RWPE2 (cell line): ENCODE data around the gene UGT2A3.

Experiments used
- ATAC-seq: fragments of 200-7000 bp; cut with Tn5 transposase; 3 replicates; pipeline ENCODE4 v1.9.1; 2021; ENCODE audit warnings: low read depth
- DNase-seq: peaks from one replicate; pipeline ENCODE4 v3.0.0-alpha.2; 2020; ENCODE audit warnings: low spot score
- H3K27ac ChIP-seq: fragments of 450-650 bp; 2 replicates; pipeline ENCODE4 v1.5.1; 2017; ENCODE audit warnings: mild to moderate bottlenecking; ENCODE audit not compliant: poor library complexity, severe bottlenecking
- H3K27me3 ChIP-seq: fragments of 250-450 bp; sonication (Bioruptor Pico); 2 replicates; pipeline ENCODE4 v1.5.1; 2021; ENCODE audit warnings: mild to moderate bottlenecking, moderate library complexity; ENCODE audit not compliant: insufficient read depth, poor library complexity, severe bottlenecking
- H3K36me3 ChIP-seq: fragments of 250-450 bp; sonication (Bioruptor Pico); 2 replicates; pipeline ENCODE4 v1.5.1; 2020; ENCODE audit warnings: low read depth, mild to moderate bottlenecking, moderate library complexity
- H3K4me1 ChIP-seq: fragments of 250-450 bp; sonication (Bioruptor Pico); 2 replicates; pipeline ENCODE4 v1.5.1; 2021; ENCODE audit warnings: mild to moderate bottlenecking, moderate library complexity; ENCODE audit not compliant: insufficient read depth, poor library complexity, severe bottlenecking
- H3K4me3 ChIP-seq: fragments of 250-450 bp; sonication (Bioruptor Pico); 2 replicates; pipeline ENCODE4 v1.5.1; 2021; ENCODE audit warnings: mild to moderate bottlenecking, moderate library complexity; ENCODE audit not compliant: severe bottlenecking
- H3K9me3 ChIP-seq: fragments of 250-450 bp; sonication (Bioruptor Pico); 2 replicates; pipeline ENCODE4 v1.5.1; 2021; ENCODE audit warnings: mild to moderate bottlenecking, moderate library complexity; ENCODE audit not compliant: severe bottlenecking
- TF ChIP-seq, protein P1 (sequence below): fragments of 450-650 bp; IDR thresholded peaks from one replicate; pipeline ENCODE4 v1.5.1; 2017; ENCODE audit warnings: mild to moderate bottlenecking, moderate library complexity; ENCODE audit not compliant: poor library complexity, severe bottlenecking

Gene UGT2A3

DNA sequence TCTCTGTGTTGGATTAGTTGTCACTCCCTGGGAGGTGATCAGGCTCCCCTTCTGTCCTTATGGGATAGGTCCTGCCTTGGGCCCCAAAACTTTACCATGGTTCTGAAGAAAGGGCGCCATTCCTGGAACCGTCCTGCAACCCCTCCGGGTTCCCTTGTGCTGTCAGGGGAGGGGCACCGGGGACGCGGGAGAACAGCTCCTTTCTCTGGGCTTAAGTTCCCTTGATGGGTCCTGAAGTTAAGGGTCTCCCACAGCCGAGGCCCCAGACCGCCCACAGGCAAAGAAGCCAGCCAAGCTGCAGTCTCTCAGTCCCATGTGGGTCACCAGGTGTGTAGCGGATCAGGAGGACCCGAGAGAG lies 44.8 kb downstream of the UGT2A3 start:
- no peak for DNase-seq
- Histone ChIP-seq H3K27ac (no peak overlapping the region), H3K4me1 (no peaks in the 10 kb centered on the region), H3K4me3 (no peak overlapping the region), H3K9me3 (no peaks in the 10 kb centered on the region), H3K27me3 (no peaks in the 10 kb centered on the region), H3K36me3 (no peaks in the 10 kb centered on the region)
- no peak for ATAC-seq
- TF ChIP-seq, protein P1, sequence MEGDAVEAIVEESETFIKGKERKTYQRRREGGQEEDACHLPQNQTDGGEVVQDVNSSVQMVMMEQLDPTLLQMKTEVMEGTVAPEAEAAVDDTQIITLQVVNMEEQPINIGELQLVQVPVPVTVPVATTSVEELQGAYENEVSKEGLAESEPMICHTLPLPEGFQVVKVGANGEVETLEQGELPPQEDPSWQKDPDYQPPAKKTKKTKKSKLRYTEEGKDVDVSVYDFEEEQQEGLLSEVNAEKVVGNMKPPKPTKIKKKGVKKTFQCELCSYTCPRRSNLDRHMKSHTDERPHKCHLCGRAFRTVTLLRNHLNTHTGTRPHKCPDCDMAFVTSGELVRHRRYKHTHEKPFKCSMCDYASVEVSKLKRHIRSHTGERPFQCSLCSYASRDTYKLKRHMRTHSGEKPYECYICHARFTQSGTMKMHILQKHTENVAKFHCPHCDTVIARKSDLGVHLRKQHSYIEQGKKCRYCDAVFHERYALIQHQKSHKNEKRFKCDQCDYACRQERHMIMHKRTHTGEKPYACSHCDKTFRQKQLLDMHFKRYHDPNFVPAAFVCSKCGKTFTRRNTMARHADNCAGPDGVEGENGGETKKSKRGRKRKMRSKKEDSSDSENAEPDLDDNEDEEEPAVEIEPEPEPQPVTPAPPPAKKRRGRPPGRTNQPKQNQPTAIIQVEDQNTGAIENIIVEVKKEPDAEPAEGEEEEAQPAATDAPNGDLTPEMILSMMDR = no peak

DNA sequence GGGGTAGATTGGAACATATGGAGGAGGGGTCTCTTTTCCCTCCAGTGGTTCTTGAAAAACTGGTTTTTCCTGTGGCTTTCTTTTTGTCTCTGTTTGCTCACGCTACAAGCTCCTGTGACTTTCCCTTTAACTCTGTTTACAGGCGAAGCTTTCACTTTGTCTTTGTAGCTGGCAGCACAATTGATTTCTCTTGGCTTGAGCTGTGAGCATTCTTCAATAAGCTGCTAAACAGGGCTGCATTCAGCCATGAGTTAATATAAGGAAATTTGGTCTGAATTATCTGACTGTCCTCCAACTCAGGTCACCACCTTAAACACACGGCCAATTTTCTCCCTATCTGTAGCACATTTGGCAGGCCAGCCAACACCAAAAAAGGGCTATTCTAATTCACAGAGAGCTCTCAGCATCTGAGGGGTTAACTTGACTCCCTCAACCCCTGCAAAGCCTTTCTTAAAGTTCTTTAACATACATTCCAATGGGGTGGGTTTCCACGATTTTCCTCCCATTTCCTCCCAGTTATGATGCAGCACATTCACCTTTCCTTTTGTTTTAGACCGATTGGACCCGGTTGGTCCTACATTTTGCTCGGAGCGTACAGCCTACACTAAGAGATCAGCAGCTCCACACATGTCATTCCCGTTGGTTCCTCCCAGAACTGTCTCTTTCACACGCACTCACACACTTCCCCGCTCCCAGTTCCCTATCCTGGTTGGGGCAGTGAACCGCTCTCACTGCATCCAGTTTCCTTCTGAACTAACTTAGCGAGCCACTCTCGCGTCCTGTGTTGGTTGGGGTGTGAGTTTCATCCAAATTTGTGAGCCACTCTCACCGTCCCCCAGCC lies 45.4 kb downstream of the UGT2A3 start:
- DNase-seq (no peak), ATAC-seq (peak; percentile 58)
- Histone ChIP-seq H3K27me3 (no peaks in the 10 kb centered on the region), H3K4me1 (no peaks in the 10 kb centered on the region), H3K9me3 (no peaks in the 10 kb centered on the region), H3K36me3 (no peaks in the 10 kb centered on the region), H3K4me3 (no peak overlapping the region), H3K27ac (no peak overlapping the region)
- TF ChIP-seq, protein P1 = no peak

DNA sequence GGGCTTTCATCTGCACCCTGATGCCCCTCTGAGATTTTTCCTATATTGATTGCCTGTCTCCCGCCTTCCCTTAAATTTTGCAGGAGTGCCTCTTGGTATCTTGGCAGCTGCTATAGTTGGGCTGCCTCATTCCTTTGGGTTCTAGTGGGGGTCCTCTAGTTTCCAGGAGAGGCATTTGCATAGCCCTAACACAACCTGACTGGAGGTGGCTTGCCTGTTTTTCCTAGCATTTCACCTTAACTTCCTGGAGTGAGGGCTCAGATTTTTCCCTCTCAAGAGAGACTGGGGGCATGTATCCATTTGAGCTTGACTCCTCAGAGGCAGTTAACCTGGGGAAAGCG lies 46.0 kb downstream of the UGT2A3 start:
- Histone ChIP-seq H3K27ac (no peak overlapping the region), H3K27me3 (no peaks in the 10 kb centered on the region), H3K9me3 (no peaks in the 10 kb centered on the region), H3K4me1 (no peaks in the 10 kb centered on the region), H3K4me3 (no peak overlapping the region), H3K36me3 (no peaks in the 10 kb centered on the region)
- TF ChIP-seq, protein P1 = no peak
- peak; percentile 49 for ATAC-seq
- no peak for DNase-seq

- peak; percentile 47 for ATAC-seq
- H3K9me3 ChIP-seq = no peaks in the 10 kb centered on the region
These were observed 46.8 kb downstream of the UGT2A3 start for GRCh38 chr4:68904786-68905185.

GRCh38 chr4:68896749-68897148 lies 54.9 kb downstream of the UGT2A3 start:
- no peak overlapping the region for H3K27ac ChIP-seq
- H3K4me1 ChIP-seq = no peaks in the 10 kb centered on the region
- H3K4me3 ChIP-seq = no peak overlapping the region
- ATAC-seq = no peak
- DNase-seq = no peak
- no peaks in the 10 kb centered on the region for H3K27me3 ChIP-seq
- TF ChIP-seq, protein P1 = no peak
- H3K9me3 ChIP-seq = no peaks in the 10 kb centered on the region
- H3K36me3 ChIP-seq = no peaks in the 10 kb centered on the region

More at GRCh38 chr4:68904786-68905185, 46.8 kb downstream of the UGT2A3 start:
- Histone ChIP-seq H3K4me3 (no peak overlapping the region), H3K27ac (no peak overlapping the region), H3K4me1 (no peaks in the 10 kb centered on the region), H3K27me3 (no peaks in the 10 kb centered on the region), H3K36me3 (no peaks in the 10 kb centered on the region)
- TF ChIP-seq, protein P1 = no peak
- DNase-seq = no peak
